Esophagus muscularis mucosa (tissue), 4 donors: Measurements from ENCODE around the gene AWAT2. TPM values are rescaled to one million over a fixed set of nuclear protein-coding genes. Genes with fewer than 3 reads are reported as not detected.

Experiments
- DNase-seq: peaks from one replicate; pipeline ENCODE4 v3.0.0-alpha.2; 2017; ENCODE audit errors: extremely low spot score
- H3K27ac ChIP-seq, 4 donors: fragments of 200-600 bp; sonication (generic); replicated peaks in 1 of 4; 1 replicate in 3 of 4; 2 replicates in 1 of 4; pipeline ENCODE4 v1.5.1; 2016 to 2019; ENCODE audit warnings: mild to moderate bottlenecking in 1 of 4
- H3K27me3 ChIP-seq, 4 donors: fragments of 200-600 bp; sonication (generic); one replicate each; pipeline versions ENCODE4 v1.5.1 to v1.6.0; 2016 to 2019
- H3K36me3 ChIP-seq, 4 donors: fragments of 200-600 bp; sonication (generic); one replicate each; pipeline ENCODE4 v1.5.1; 2016 to 2019
- H3K4me1 ChIP-seq, 4 donors: fragments of 200-600 bp; sonication (generic); one replicate each; pipeline ENCODE4 v1.5.1; 2016 to 2019
- H3K4me3 ChIP-seq, 4 donors: fragments of 200-600 bp; sonication (generic); 1 replicate in 2 of 4; 2 replicates in 2 of 4; pipeline ENCODE4 v1.5.1; 2016 to 2019; ENCODE audit warnings: mild to moderate bottlenecking in 4 of 4, moderate library complexity in 1 of 4
- H3K9me3 ChIP-seq, 4 donors: fragments of 200-600 bp; sonication (generic); 1 replicate in 3 of 4; 2 replicates in 1 of 4; pipeline ENCODE4 v1.5.1; 2016 to 2019
- CTCF ChIP-seq, 3 experiments: fragments of 200-600 bp in 2 of 3; fragments of 450-650 bp in 1 of 3; sonication (generic) in 2 of 3; IDR thresholded peaks; one replicate each; pipeline ENCODE4 v1.5.1; 2017 to 2019; ENCODE audit warnings: antibody characterized with exemption in 3 of 3, mild to moderate bottlenecking in 2 of 3, moderate library complexity in 1 of 3
- EP300 ChIP-seq: sonication (generic); formaldehyde crosslinking; IDR thresholded peaks from one replicate; pipeline ENCODE4 v1.6.1; 2017; ENCODE audit warnings: antibody characterized with exemption
- POLR2A ChIP-seq: fragments of 450-650 bp; IDR thresholded peaks from one replicate; pipeline ENCODE4 v1.6.1; 2017; ENCODE audit warnings: antibody characterized with exemption, moderate library complexity, mild to moderate bottlenecking, low read depth
- POLR2AphosphoS5 ChIP-seq, 2 donors: sonication (generic); formaldehyde crosslinking; IDR thresholded peaks; one replicate each; pipeline ENCODE4 v1.6.1; 2017; ENCODE audit warnings: antibody characterized with exemption in 2 of 2
- WGBS: methylation state at CpG from one replicate; pipeline ENCODE4 v1.1.5; 2018; 5-methylcytosine and 5-hydroxymethylcytosine counted together
- intact Hi-C: fragments of 100-400 bp; cut with DNase I; formaldehyde crosslinking; loops from one replicate; pipeline ENCODE4 v1.15.1; 2023
- total RNA-seq, 4 donors: library from RNA; depleted of rRNA; stranded (reverse); fragments of >200 nt; gene quantifications; one replicate each; pipeline versions ENCODE4 v1.1.0 to v1.2.1, GENCODE V29; 2016

AWAT2 gene
- total RNA-seq, 4 donors from 2014 or later, result not detected

GRCh38 chrX:70026851-70027200 is 22.9 kb downstream of the AWAT2 start:
- WGBS, result 62% methylated on average over 4 of the region's 4 CpGs
- TF ChIP-seq POLR2A (no peak), CTCF (IDR thresholded peaks at IDR 0.05) (no peak), POLR2AphosphoS5 (IDR thresholded peaks at IDR 0.05) (no peak), EP300 (no peak)
- no peaks in the 10 kb centered on the region for H3K27me3 ChIP-seq
- intact Hi-C loops, result loop anchor here (5.0 kb wide), 2 partner anchors 410 to 490 kb away; partner anchors contain the start of gene EDA
- H3K4me3 ChIP-seq, result no peak overlapping the region
- H3K4me1 ChIP-seq, result peaks cover 0 to 25% (median 17%) of the 10 kb centered on the region in 4 donors
- no peak overlapping the region for H3K27ac ChIP-seq
- H3K9me3 ChIP-seq, result no peaks in the 10 kb centered on the region
- no peaks in the 10 kb centered on the region for H3K36me3 ChIP-seq
- DNase-seq, result no peak

- Histone ChIP-seq H3K4me3 (no peak overlapping the region), H3K9me3 (no peaks in the 10 kb centered on the region), H3K27me3 (no peaks in the 10 kb centered on the region), H3K36me3 (no peaks in the 10 kb centered on the region), H3K4me1 (peaks cover 0 to 25% (median 17%) of the 10 kb centered on the region in 4 donors), H3K27ac (no peak overlapping the region)
- DNase-seq, result no peak
- intact Hi-C loops, result loop anchor here (5.0 kb wide), 2 partner anchors 409 to 489 kb away; partner anchors contain the start of gene EDA
- no peak for TF ChIP-seq CTCF (IDR thresholded peaks at IDR 0.05)
- TF ChIP-seq POLR2A, result no peak
- TF ChIP-seq POLR2AphosphoS5 (IDR thresholded peaks at IDR 0.05), result no peak
- TF ChIP-seq EP300, result no peak
- 48% methylated on average over 1 of the region's 1 CpG for WGBS
These were observed 23.5 kb downstream of the AWAT2 start for GRCh38 chrX:70026112-70026850.

DNA sequence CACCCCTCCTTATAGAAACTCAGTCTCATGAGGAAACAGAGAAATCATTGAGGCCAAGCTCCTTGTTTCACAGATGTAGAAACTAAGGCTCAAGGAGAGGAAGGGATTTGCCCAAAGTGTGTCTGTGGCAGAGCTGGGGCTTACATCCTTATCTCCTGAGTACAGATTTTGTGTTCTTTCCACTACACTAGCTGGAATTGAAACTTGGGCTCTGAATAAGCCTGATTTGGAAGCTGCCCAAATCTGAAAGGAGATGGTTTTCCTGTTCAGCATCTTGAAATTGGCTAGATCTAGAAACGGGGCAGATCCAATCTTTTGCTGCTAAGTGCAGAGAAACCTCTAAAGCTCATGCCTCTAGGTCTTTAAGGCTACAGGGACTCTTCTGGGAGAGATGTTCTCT is 24.3 kb downstream of the AWAT2 start:
- TF ChIP-seq POLR2AphosphoS5 (IDR thresholded peaks at IDR 0.05), result no peak
- TF ChIP-seq CTCF (IDR thresholded peaks at IDR 0.05), result no peak
- TF ChIP-seq POLR2A, result no peak
- TF ChIP-seq EP300, result no peak
- Histone ChIP-seq H3K4me1 (peaks cover 0 to 25% (median 17%) of the 10 kb centered on the region in 4 donors), H3K36me3 (no peaks in the 10 kb centered on the region), H3K27me3 (no peaks in the 10 kb centered on the region), H3K4me3 (no peak overlapping the region), H3K27ac (no peak overlapping the region), H3K9me3 (no peaks in the 10 kb centered on the region)
- WGBS, result 7% methylated on average over 1 of the region's 1 CpG
- DNase-seq, result no peak
- intact Hi-C loops, result loop anchor here (5.0 kb wide), 2 partner anchors 408 to 488 kb away; partner anchors contain the start of gene EDA

DNA sequence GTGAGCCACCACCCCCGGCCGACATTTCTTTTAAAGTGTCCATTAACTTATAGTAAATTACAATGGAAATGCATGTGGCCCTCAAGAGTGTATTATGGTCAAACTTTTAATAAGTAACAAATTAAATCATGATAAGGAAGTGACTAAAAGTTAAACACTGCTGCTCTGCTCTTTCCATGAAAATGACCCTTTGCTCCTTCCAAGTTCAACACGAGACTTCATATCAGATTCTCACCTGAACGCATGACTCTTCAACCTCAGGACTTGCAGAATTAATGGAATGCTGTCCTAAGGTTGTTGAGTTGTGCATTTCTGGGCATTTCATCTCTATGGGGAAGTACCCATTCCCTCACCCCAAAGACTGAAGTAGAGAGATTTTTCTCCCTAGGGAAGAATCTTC is 27.1 kb downstream of the AWAT2 start:
- H3K9me3 ChIP-seq, result no peaks in the 10 kb centered on the region
- DNase-seq, result no peak
- intact Hi-C loops, result no loop called here
- WGBS, result 86% methylated on average over 4 of the region's 4 CpGs
- H3K4me1 ChIP-seq, result peaks cover 0 to 19% (median 13%) of the 10 kb centered on the region in 4 donors
- H3K36me3 ChIP-seq, result no peaks in the 10 kb centered on the region
- H3K4me3 ChIP-seq, result no peak overlapping the region
- TF ChIP-seq POLR2A, result no peak
- no peak overlapping the region for H3K27ac ChIP-seq
- no peaks in the 10 kb centered on the region for H3K27me3 ChIP-seq

DNA sequence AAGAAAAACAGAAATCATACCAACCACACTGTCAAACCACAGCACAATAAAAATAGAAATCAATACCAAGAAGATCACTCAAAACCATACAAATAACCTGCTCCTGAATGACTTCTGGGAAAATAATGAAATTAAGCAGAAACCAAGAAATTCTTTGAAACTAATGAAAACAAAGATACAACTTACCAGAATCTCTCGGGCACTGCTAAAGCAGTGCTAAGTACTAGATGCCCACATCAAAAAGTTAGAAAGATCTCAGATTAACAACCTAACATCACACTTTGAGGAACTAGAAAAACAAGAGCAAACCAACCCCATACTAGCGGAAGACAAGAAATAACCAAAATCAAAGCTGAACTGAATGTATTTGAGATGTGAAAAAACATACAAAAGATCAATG is 33.2 kb downstream of the AWAT2 start:
- Histone ChIP-seq H3K4me1 (peaks cover 6 to 15% (median 14%) of the 10 kb centered on the region in 4 donors), H3K27me3 (no peaks in the 10 kb centered on the region), H3K27ac (no peak overlapping the region), H3K36me3 (no peaks in the 10 kb centered on the region), H3K4me3 (no peak overlapping the region), H3K9me3 (no peaks in the 10 kb centered on the region)
- TF ChIP-seq CTCF (IDR thresholded peaks at IDR 0.05) (no peak), POLR2A (no peak), POLR2AphosphoS5 (IDR thresholded peaks at IDR 0.05) (no peak)
- intact Hi-C loops, result no loop called here
- DNase-seq, result no peak
- 97% methylated on average over 2 of the region's 2 CpGs for WGBS
